ENCODE measurements around the gene FSTL5.

FSTL5 gene

DNA sequence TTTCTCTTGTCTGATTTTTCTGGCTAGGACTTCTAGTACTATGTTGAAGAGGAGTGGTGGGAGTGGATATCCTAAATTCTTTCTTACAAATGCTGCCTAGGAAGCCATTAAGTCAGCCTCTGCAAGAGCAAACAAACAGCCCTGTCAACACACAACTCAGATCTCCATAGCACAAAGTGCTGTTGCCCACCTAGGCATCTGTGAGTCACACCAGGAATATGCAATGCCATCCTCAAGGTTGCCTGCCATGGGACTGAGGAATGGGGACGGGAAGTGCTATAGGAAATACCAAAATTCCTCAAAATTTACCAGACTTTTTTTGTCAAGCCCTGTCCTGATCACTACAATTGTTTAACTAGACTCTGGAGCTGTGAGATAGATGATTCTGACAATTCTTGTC, 466.9 kb downstream of the FSTL5 start:
- no peak for DNase-seq

DNA sequence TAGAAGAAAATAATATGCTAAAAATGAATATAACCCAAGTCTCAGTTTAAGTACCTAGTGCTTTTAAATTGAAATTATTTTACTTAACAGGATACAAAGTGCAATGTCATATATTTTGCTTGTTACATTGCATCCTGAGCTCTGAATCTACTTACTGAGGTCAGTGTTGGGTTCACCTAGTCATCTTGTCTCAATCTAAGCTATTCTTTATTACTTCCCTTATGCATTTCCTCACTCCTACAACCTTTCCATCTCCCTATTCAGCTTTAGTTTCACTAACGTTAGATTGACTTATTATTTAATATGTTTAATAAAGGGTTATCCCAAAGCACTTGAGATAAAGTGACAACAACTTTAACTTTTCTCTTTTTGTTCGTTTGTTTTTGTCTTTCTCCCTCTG, 483.7 kb downstream of the FSTL5 start:
- no peak for DNase-seq

DNA sequence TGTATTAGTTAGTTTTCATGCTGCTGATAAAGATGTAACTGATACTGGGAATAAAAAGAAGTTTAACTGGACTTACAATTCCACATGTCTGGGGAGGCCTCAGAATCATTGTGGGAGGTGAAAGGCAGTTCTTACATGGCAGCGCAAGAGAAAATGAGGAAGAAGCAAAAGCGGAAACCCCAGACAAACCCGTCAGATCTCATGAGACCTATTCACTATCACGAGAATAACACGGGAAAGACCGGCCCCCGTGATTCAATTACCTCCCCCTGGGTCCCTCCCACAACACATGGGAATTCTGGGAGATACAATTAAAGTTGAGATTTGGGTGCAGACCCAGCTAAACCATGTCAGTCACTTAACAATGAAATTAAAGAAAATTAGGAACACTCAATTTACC, 499.1 kb downstream of the FSTL5 start:
- DNase-seq, result no peak

DNA sequence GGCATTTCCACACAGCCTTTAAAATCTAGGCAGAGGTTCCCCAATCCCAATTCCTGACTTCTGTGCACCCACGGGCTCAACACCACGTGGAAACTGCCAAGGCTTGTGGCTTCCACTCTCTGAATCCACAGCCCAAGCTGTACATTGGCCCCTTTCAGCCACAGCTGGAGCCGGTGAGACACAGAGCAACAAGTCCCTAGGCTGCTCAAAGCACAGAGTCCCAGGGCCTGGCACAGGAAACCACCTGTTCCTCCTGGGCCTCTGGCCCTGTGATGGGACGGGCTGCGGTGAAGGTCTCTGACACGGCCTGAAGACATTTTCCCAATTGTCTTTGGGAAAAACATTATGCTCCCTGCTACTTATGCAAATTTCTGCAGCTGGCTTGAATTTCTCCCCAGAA, 500.0 kb downstream of the FSTL5 start:
- no peak for DNase-seq

DNA sequence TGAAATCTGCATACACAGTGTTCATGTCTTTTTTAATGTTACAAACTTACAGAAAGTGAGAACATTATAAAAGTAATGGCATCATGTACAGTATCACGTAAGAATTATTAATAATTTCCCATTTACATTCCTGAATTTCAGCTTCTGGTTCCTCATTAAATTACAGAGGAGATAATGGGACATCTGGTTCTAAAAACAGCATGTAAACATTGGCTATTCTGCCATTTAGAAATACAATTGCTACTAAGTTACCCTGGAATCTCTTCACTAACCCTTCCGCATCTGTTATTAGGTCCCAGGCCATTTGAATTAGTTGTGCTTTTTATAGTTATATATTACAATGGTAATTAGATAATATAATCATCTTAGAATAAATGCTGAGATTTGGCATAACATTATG, 505.1 kb downstream of the FSTL5 start:
- no peak for DNase-seq

DNA sequence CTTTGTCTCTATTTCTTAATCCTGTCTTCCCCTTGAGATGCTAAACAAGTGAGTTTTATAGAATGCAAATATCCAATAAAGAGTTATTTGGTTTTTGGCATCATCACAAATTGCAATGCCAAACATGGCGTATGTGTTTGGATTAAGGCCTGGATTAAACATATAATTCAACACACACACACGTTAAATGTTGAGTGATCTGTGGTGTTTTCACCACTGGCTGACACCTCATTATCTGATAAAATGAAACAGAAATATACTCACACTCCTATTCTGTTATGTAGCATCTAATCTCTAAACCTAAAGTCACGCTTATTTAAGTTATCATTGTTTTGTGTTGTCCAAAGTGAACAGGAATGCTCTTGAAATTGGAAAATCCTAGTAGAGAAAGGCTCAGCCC, 506.2 kb downstream of the FSTL5 start:
- DNase-seq, result no peak

DNA sequence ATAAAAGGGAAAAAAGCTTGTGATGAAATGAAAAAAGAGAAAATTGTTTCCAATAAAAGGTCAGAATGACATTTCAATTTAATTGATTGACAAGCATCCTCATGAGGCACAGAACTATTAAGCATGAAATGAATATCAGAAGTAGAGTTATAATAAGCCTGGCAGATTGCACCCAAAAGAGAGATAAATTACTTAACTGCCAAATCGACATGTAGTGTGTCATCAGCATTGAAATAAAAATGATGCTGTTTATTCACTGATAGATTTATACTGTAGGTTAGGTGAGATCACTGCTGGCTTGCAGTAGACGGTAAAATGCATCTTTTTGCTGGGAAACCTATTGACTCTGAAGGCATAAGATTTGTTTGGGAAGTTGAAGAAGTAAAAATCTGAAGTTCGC, 507.2 kb downstream of the FSTL5 start:
- no peak for DNase-seq

DNA sequence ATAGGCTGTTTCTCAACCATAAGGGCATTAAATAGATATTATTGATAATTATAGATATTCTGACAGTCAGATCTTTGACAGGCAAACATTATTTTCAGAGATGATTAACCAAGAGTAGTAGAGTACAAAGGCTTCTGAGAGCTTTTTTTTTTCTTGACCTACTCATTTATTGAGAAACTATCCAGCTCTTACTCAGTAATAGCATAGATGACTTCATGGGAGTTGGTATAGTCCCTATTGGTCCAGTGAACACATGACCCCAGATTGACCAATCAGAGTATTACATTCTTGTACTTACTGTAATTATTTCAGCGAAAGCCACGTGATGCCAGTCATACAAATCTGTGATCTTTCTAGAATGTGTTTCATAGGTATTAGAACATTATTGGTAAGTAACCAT, 508.7 kb downstream of the FSTL5 start:
- DNase-seq, result no peak

DNA sequence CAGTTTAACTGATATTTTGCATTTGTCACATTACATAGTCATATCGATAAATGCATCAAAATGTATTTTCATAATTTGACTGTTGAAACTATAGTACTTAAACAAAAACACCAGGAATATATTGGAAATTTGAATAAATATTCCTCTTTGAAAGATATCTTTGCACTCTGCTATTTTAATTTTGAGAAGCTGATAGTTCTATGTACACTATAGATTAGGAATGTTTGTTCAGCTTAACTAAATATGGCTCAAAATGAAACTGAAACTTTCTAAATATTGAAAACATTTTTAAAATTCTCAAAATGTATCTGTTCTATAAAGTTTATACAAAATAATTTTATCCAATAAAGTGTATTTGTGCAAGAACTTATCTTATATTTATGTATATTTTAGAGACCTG, 510.1 kb downstream of the FSTL5 start:
- no peak for DNase-seq

DNA sequence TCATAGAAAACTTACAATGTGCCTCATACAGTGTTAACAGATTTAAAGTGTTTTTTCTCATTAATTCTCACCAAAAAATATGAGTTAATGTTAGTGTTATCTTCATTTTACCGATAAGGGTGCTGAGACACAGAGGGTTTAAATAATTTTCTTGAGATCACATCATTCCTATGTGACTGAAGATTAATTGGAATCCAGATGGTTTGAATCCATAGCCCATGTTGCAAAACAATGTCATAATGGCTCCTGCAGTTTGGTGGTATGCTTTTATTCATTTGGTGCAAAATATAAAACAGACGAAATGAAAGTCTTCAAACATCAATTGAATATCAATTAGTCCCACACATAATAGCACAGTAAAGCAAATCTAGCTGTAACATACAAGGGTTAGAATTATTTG, 512.2 kb downstream of the FSTL5 start:
- DNase-seq, result no peak

DNA sequence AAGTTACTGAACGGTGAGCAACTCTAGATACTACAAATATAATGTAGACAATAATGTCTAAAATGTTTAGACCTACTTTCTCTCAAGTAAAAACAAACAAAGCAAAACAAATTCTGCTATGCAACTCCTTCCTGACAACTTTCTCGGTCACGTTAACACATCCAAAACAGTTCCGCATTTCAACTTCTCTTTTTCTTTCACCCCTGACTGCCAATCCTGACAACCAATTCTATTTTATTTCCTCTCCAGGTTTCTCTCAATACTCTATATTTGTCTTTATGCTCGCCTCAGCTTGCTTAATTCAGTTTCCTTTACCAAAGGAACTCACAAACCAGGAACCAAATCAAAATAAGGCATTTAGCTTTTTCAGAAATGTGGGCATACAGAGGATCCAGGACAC, 513.0 kb downstream of the FSTL5 start:
- peak; percentile 95 to 96 for DNase-seq

DNA sequence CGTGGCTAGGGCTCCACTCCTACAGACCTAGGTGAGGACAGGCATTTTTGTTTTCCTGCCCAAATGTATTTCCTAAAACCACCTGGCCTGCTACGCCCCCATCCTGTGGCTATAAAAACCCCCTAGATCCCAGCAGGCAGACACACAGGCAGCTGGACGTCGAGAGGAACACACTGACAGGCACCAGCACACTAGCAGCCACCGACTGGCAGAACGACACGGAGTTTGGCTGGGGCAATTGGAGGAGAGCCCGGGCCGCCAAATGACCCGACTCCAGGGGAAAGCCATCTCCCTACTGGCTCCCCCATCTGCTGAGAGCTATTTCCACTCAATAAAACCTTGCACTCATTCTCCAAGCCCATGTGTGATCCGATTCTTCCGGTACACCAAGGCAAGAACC, 516.0 kb downstream of the FSTL5 start:
- DNase-seq, result no peak

DNA sequence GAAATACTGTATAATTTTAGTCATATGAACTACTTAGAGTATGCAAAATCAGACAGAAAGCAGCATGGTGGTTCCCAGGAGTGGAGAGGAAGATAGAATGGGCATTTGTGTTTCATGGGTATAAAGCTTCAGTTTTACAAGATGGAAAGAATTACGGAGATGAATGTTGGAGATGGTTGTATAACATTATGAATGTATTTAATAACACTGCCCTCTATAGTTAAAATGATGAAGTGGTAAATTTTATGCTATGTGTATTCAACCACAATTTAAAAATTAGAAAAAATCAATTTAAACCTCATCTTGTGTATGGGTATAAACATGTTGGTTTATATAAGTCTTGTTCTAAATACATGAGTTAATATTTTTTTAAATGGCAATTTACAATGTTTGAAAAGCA, 521.1 kb downstream of the FSTL5 start:
- peak; percentile 16 to 48 for DNase-seq

DNA sequence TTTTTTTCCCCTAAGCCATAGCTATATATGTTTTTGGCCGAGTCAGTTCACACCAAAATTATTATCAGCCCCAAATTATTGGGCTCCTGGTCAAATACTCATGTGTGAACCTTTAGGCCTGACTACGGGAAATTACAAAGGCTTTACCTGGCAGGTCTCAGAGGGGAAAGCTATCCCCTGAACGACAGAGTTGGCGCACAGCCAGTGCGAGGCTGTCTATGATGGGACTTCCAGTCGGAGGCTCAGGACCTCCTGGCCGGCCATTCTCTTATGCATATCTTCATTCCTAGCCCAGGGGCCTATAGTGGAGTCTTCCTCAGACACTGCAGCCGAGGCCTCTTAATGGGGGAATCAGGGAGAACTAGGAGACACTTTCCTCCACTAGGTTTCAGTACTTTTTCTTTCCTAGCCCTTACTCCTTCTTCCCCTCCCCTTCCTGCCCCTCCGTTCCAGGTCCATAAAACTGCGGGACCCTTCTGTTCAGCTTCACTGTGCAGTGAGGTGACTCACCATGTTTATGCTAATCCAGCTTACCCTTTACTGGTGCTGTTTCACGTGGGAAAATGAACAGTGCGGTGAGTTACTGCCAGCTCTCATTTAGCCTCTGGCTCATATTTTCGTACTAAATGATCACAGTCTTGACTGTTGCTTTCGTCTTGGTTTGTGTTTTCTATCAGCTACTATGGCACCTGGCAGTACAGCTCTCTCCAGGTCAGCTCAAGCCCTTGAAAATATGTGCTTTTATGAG, 533.9 kb downstream of the FSTL5 start:
- DNase-seq, result no peak

DNA sequence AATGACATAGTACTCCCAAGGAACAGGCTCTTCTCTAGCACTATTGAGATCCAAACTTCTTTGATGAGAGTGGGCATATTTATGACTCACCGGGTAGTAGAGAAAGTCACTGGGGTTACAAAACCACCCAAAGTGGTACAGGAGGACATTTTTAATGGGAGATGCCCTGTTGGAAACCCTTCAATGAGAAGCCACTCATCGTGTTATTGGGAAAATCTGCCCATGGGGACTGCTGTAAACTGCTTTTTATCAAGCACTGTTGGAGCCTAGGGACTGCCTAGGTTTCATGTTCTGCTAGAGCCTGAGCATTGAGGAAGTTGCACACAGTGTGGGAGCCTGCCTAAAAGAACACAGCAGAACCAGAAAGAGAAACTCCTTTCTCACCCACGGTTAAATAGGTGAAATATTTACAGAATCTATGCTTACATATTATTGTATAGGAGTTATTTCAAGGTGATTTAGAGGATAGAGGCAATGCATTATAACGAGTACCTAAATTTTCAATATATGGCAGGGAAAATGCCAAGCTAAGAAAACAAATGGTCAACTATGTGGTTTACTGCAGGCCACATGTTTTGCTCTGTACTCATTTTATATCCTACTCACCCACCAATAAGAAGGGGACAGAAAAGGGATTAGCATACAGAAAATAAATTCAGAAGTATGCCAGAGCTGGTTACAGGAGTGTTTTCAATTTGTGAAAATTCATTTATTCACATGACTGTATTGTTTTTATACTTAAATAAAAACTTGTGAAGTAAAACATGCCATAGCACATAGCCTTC, 559.1 kb downstream of the FSTL5 start:
- peak; percentile 61 to 67 for DNase-seq

DNA sequence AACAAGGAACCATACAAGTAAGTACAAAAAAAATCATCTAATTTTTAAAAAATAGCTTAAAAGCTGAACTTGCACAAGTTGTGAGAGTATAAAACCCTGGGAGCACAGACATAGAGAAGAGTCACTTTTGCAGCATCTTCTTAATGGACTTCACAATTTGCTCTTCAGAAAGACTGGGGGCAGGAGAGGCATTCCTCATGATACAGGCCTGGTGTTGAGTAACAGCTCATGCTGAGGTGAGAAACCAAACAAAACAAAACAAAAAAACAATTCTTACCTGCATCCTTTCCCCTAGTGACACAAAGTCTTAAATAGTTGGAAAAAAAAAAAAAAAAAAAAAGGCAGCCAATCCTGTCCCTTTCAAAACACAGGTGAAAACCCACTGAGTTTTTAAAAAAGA, 562.8 kb downstream of the FSTL5 start:
- no peak for DNase-seq

DNA sequence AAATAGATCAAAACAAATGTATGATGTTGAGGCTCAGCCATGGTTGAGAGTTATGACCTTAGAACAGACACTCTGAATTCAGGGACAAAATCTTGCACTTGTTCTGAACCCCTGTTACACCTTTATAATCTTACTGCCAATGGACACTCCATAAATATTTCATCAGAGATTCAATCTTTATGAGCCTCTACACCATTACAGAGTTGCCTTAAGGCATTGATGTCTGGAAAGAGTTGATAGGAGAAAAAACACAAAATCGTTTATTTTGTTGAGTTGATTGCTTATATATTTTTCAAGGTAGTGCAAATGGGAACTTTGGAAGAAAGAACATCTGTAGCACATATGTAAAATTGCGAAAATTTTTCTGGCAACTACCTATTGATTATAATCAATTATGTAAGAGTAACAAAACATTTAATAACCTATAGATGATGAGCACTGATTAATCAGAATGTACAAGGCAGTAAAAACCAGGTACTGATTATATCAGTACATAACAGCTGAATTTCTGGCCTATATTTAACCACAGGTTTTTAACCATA, 568.5 kb downstream of the FSTL5 start:
- no peak for DNase-seq

DNA sequence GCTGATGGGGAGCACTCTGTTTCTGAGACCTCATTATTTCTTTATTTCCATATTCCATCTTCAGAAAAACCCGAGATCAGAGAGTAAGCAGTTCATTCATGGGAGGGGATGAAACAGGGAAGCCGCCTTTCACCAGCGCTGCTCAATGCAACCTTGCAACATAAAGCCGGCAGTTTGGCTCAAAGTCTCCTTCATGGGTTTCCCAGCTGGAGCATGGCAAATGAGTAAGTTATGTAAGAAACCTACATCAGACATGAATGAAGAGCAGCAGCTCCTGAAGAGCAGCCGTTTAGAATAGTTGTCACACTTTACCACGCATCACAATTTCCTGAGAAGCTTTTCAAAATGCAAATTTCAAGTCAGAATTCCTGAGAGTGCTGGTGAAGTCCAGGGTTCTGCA, 578.8 kb downstream of the FSTL5 start:
- no peak for DNase-seq

DNA sequence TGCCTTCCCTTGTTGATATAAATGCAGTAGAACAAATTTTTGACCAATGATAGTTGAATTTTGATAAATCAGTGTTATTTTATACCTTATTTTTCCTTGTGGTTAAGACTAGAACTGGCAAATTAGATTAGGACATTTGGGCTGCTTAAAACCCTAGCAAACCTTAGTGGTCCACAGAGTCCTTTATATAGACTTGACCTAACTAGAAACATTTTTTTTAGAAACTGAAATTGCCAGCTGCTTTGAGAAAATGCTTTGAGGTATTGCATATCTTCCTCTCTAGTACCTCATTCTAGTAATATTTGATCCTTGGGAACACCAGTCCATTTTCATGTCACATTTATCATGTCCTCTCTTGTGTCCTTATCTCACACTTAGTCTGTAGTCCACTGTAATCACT, 580.3 kb downstream of the FSTL5 start:
- DNase-seq, result no peak

DNA sequence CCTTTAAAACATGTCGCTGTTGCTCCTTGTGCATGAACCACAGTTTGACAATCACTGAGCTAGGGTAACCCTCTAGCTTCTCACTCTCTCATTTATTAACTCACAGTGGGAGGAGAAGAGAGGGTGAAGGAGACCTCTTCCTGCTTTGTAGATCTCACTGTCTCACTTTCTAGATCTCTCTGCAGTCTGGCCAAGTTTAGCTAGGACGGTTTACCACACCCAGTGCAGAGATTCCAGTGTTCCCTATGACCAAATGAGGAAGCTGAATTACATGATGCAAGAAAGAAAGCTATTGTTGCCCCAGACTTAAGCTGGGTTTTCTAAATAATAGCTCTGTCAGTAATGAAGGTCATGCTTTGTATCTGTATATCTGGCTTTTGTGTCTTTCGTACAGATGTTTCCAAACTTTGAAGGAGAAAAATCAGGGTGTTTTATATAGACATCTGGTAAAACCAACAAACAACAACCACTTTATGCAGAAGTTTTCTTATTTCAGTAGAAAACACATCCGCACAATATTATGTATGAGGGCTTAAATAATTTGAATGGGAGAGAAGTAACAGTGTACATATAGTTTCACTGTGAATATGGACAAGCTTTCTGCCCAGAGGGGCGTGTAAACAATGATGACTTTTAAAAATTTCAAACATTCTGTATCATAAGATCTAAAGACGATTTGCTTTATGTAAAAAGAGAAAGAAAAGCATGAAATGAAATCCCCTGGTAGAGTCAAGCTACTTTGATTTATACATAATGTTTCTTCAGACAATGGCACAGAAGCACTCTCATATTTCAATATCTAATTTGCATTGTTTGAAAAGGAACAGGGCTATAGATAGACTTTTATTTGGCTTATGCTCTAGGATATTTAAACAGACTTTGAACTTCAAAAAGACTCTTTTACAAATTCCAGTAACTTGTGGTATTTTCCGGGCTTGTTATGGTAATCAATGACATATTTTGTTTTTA, 582.3 kb downstream of the FSTL5 start:
- DNase-seq, result peak; percentile 37 to 41

DNA sequence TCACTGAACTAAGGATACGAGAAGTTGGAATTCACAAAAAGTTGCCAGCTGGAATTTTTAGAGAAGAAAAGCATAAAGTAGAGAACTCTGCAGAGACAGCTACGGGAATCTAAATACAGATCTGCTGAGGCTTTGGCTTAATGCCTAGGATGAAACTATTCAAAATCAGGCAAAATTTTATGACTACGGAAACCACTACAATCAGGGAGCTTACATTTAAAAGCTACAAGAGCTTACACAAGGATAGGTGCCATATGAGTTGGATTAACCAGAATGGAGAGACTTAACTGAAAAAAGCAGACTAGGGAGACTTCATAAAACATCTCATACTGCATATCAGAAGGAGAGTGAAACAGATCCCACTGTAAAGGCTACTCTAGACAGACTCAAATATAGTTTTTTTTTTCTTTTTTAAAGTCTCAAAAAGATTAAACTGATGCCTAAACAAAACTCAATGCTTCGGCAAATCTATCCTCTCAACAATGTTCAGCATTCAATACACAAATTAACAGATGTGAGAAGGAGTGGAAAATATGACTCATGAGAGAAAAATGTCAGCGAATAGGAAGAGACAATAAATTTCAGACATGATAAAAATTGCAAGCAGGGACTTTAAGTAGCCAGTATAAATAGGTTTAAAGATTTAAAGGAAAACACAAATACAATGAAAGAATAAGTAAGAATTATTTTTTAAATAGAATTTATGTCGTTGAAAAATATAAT, 586.1 kb downstream of the FSTL5 start:
- no peak for DNase-seq

DNA sequence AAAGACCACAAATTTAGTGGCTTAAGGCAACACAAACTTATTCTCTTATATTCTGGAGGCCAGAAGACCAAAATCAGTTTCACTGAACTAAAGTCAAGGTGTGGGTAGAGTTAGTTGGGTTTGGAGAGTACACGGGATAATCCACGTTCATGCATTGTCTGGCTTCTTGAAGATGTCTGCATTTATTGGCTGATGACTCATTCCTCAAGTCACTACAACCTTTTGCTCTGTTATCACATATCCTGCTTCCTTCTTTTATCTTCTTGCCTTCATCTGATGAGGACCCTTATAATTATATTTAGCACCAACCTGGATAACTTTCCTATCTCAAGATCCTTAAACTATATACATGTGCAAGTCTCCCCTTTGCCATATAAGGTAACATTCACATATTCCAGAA, 590.0 kb downstream of the FSTL5 start:
- DNase-seq, result peak; percentile 16 to 18
